Progenitor cell of endocrine pancreas (in vitro differentiated cells): ENCODE measurements around the gene NAA40. TPM values are rescaled to one million over a fixed set of nuclear protein-coding genes. Genes with fewer than 3 reads are reported as not detected.
A peak's percentile ranks its signal among the peaks of the same experiment; 100 is the strongest.

Source experiments
- DNase-seq: peaks from one replicate; pipeline ENCODE4 v3.0.0; 2021; ENCODE audit warnings: low spot score; ENCODE audit not compliant: unreplicated experiment
- H3K27ac Mint-ChIP-seq: 2 replicates; pipeline ENCODE4 v1.8.0; 2021; ENCODE audit warnings: mild to moderate bottlenecking, moderate library complexity, mixed read lengths
- H3K27me3 Mint-ChIP-seq: 2 replicates; pipeline ENCODE4 v1.8.0; 2021; ENCODE audit warnings: mixed read lengths
- H3K36me3 Mint-ChIP-seq: 2 replicates; pipeline ENCODE4 v1.8.0; 2022; ENCODE audit warnings: mixed read lengths; ENCODE audit not compliant: insufficient read depth
- H3K4me1 Mint-ChIP-seq: 2 replicates; pipeline ENCODE4 v1.8.0; 2021; ENCODE audit warnings: low read depth, mixed read lengths
- H3K4me3 Mint-ChIP-seq: 2 replicates; pipeline ENCODE4 v1.8.0; 2021; ENCODE audit warnings: low read depth, mild to moderate bottlenecking, moderate library complexity, mixed read lengths
- H3K9me3 Mint-ChIP-seq: 2 replicates; pipeline ENCODE4 v1.8.0; 2021; ENCODE audit warnings: low read depth, mixed read lengths
- total RNA-seq: library from RNA; stranded (reverse); gene quantifications from 2 replicates; pipeline ENCODE4 v1.2.1, GENCODE V29; 2021
- TF ChIP-seq, protein P1 (sequence below): fragments of 200-600 bp; sonication (generic); IDR thresholded peaks from one replicate; pipeline ENCODE4 v1.5.0; 2021; ENCODE audit warnings: antibody characterized with exemption, mild to moderate bottlenecking; ENCODE audit not compliant: unreplicated experiment

NAA40 gene
- total RNA-seq, 1 donor from 2014 or later = 60.6 TPM

DNA sequence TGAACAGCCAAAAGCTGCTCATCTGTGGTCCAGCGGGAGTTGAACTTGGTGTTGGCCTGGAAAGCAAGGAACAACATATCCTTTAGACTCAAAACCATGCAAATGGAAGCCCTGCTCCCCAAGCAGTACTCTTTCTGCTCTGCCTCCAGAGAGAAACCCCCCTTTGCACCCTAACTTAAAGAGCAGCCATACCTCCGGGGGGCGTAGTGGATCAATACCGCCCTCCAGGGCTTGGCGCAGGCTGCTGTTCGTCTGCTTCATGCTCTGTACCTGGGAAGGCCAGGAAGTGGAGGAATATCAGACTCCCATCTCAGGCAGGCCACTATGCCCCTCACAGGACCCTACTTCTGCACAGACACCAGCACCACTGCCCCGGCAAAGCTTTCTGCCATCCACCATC lies 26.1 kb upstream of the NAA40 start:
- TF ChIP-seq, protein P1, sequence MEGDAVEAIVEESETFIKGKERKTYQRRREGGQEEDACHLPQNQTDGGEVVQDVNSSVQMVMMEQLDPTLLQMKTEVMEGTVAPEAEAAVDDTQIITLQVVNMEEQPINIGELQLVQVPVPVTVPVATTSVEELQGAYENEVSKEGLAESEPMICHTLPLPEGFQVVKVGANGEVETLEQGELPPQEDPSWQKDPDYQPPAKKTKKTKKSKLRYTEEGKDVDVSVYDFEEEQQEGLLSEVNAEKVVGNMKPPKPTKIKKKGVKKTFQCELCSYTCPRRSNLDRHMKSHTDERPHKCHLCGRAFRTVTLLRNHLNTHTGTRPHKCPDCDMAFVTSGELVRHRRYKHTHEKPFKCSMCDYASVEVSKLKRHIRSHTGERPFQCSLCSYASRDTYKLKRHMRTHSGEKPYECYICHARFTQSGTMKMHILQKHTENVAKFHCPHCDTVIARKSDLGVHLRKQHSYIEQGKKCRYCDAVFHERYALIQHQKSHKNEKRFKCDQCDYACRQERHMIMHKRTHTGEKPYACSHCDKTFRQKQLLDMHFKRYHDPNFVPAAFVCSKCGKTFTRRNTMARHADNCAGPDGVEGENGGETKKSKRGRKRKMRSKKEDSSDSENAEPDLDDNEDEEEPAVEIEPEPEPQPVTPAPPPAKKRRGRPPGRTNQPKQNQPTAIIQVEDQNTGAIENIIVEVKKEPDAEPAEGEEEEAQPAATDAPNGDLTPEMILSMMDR = no peak
- no peaks in the 10 kb centered on the region for H3K9me3 Mint-ChIP-seq
- H3K36me3 Mint-ChIP-seq = peaks cover 2% of the 10 kb centered on the region
- no peak for DNase-seq
- H3K27me3 Mint-ChIP-seq = no peaks in the 10 kb centered on the region
- H3K27ac Mint-ChIP-seq = no peak overlapping the region
- no peak overlapping the region for H3K4me3 Mint-ChIP-seq
- H3K4me1 Mint-ChIP-seq = peaks cover 14% of the 10 kb centered on the region

DNA sequence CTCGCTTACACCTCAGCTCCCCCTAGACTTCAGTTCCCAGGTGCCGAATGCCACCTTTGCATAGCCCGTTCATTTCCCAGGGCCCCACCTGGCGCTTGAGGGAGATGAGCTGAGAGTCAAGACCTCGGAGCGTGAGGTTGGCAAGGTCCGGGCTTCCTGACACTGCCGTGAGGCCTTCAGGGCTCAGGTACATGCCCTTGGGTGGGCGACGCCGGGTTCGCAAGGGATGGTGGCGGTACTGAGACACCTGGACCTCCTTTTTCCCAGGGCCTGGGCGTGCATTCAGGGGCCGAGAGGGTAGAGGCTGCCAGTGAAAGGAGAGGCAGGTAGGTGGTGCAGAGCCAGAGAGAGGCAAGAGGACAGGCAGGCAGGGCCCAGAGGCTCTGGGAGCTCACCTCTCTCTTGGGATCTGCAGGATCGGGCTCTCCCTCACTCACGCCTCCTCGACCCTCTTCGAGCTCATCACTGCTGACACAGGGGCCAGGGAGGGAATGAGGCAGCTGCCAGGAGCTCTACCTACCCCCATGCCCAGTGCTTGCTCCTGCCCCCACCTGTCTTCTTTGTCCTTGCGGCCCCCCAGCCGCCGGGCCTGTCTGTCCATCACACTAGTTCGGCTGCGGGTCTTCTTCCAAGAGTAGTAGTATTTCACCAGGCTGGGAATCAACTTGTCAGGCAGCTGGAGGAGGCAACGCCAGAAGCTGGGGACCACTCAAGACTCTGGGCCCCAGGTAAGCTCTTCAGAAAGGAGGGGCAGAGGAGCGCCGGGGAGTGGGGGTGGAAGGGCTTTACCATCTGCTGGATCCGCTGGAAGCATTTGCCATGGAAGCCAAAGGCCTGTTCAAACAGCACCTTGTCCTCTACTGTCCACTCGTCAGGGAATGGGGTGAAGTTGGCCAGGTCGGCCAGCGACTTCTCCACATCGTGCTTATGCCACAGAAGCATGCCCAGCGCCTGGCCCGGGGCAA lies 24.7 kb upstream of the NAA40 start:
- Mint-ChIP-seq H3K27ac (peak overlapping the region; percentile 79), H3K36me3 (peaks cover 2% of the 10 kb centered on the region), H3K27me3 (no peaks in the 10 kb centered on the region), H3K4me3 (peak overlapping the region; percentile 40), H3K9me3 (no peaks in the 10 kb centered on the region), H3K4me1 (peaks cover 18% of the 10 kb centered on the region)
- TF ChIP-seq, protein P1 = no peak
- no peak for DNase-seq

DNA sequence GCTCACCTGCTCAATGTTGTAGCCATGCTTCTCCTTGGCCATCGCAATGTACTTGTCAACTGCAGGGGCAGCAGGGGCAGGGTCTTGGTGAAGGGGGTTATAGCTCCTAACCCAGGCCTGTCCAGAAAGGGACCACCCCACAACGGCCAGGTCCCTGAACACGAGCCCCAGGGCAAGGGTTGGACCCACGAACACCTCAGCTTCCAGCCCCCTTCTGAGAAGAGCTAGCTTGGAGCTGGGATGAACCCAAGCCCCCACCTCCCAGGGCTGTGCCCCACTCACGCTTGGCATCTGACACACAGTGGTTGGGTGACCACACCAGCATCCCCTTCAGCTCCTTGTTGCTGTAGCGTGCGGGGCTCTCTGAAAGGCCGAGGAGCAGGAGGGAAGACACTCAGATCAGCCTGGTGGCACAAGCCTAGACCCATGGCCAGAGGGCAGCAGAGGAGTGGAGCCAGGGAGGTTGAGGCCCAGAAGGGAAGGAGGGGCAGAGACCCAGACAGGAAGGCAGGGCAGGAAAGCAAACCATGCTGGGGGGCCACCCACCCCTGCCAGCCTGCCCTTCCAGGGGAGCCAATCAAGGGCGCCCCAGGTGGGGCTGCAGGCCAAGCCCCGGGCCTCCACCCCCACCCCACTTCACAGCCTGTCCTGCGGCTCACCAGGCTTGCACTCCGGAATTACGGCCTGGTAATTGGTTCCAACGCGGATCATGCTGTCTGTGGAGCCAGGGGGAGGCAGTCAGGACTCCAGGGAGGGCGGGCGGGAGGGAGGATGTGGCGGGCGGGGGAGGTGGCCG lies 23.7 kb upstream of the NAA40 start:
- Mint-ChIP-seq H3K4me3 (peak overlapping the region; percentile 55), H3K4me1 (peaks cover 13% of the 10 kb centered on the region), H3K36me3 (peaks cover 2% of the 10 kb centered on the region), H3K27me3 (no peaks in the 10 kb centered on the region), H3K27ac (peak overlapping the region; percentile 45), H3K9me3 (no peaks in the 10 kb centered on the region)
- TF ChIP-seq, protein P1 = no peak
- no peak for DNase-seq

DNA sequence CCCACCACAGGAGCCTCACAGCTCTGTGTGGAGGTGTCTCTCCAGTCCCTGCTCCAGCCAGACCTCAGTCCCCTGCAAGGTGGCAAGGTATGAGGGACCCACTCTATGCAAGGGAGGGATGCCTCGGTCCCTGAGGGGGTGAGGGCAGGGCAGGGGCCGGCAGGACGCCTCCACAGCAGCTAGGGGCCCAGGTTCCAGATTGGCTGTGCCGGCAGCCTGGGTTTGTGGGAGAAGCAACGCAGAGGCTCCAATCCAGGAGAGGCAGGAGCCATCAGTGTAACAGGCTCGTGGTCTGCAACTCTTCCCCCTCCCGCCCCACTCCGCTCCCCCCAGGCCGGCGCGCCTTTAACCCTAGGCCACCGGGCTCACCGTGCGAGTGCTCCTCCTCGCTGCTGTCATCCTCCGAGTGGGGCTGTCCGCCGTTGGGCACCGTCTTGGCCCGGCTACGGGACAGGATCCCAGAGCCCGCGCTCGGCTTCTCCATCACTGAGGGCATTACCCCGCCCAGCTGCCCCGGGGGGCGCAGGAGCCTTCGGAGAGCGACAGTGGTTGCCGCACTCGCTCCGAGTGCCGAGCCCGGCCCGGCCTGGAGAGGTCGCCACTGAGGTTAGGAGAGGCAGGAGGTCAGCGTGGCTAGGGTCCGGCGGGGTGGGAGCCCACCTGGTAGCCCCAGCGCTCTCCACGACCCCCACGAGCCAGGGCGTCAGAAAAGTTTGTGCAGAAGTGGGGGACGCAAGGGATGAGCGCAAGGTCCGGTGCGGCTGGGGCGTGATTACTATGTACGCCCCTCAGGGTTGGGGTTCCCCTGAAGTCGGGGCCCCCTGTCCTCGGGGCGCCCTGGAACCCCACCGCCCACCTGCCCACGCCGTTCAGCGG lies 22.6 kb upstream of the NAA40 start:
- Mint-ChIP-seq H3K27ac (peak overlapping the region; percentile 93), H3K27me3 (no peaks in the 10 kb centered on the region), H3K4me3 (peak overlapping the region; percentile 85), H3K9me3 (no peaks in the 10 kb centered on the region), H3K36me3 (peaks cover 2% of the 10 kb centered on the region), H3K4me1 (peaks cover 12% of the 10 kb centered on the region)
- peak; percentile 76 for DNase-seq
- TF ChIP-seq, protein P1 = peak; percentile 73
